Mesothelial cell of epicardium (in vitro differentiated cells): ENCODE measurements around the gene ECM1. TPM values are rescaled to one million over a fixed set of nuclear protein-coding genes. Genes with fewer than 3 reads are reported as not detected.

ENCODE experiments used
- DNase-seq, 2 experiments: peaks; one replicate each; pipeline ENCODE4 v3.0.0; 2021; ENCODE audit warnings: low spot score in 2 of 2; ENCODE audit not compliant: unreplicated experiment in 2 of 2
- H3K27ac Mint-ChIP-seq: 2 replicates; pipeline ENCODE4 v1.8.0; 2021; ENCODE audit warnings: mixed read lengths
- H3K27me3 Mint-ChIP-seq: 2 replicates; pipeline ENCODE4 v1.8.0; 2021; ENCODE audit warnings: low read depth, mixed read lengths
- H3K36me3 Mint-ChIP-seq: 2 replicates; pipeline ENCODE4 v1.8.0; 2021; ENCODE audit warnings: mixed read lengths
- H3K4me1 Mint-ChIP-seq: 2 replicates; pipeline ENCODE4 v1.8.0; 2021; ENCODE audit warnings: mixed read lengths
- H3K4me3 Mint-ChIP-seq: 2 replicates; pipeline ENCODE4 v1.8.0; 2021; ENCODE audit warnings: mild to moderate bottlenecking, moderate library complexity, mixed read lengths
- H3K9me3 Mint-ChIP-seq: 2 replicates; pipeline ENCODE4 v1.8.0; 2021; ENCODE audit warnings: mixed read lengths
- CTCF ChIP-seq: fragments of 200-600 bp; sonication (generic); IDR thresholded peaks from one replicate; pipeline ENCODE4 v1.5.0; 2021; ENCODE audit warnings: antibody characterized with exemption; ENCODE audit not compliant: unreplicated experiment
- total RNA-seq: library from RNA; stranded (reverse); gene quantifications from 3 replicates; pipeline ENCODE4 v1.2.1, GENCODE V29; 2021

The ECM1 gene
- total RNA-seq, 1 donor from 2014 or later: 5.0 TPM

- Mint-ChIP-seq H3K27ac (no peak overlapping the region), H3K36me3 (no peaks in the 10 kb centered on the region), H3K27me3 (peaks cover 3% of the 10 kb centered on the region), H3K4me1 (peaks cover 24% of the 10 kb centered on the region), H3K4me3 (no peak overlapping the region), H3K9me3 (no peaks in the 10 kb centered on the region)
- no peak for DNase-seq
- no peak for TF ChIP-seq CTCF
Measured at GRCh38 chr1:150545486-150546032, 37.6 kb downstream of the ECM1 start.

DNA sequence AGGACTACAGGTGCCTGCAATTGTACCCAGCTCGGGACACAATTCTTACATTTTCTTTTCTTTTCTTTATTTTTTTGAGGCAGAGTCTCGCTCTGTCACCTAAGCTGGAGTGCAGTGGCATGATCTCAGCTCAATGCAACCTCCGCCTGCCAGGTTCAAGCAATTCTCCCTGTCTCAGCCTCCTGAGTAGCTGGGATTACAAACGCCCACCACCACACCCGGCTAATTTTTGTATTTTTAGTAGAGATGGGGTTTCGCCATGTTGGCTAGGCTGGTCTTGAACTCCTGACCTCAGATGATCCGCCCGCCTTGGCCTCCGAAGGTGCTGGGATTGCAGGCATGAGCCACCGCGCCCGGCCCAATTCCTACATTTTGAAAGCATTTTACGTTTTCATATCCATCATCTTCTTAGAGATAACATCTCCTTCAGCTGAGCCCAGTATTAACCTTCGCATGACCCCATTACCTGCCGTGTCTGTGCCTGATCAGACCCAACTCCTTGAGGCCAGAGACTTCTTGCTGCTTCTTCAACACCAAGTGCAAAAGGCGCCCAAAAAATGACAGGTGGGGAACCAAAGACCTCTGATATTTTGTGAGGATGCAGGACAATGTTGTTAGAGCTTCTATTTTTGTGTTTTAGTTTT lies 38.5 kb downstream of the ECM1 start:
- H3K9me3 Mint-ChIP-seq: no peaks in the 10 kb centered on the region
- no peak for DNase-seq
- no peak for TF ChIP-seq CTCF
- no peak overlapping the region for H3K4me3 Mint-ChIP-seq
- H3K36me3 Mint-ChIP-seq: no peaks in the 10 kb centered on the region
- peaks cover 30% of the 10 kb centered on the region for H3K4me1 Mint-ChIP-seq
- H3K27me3 Mint-ChIP-seq: peaks cover 3% of the 10 kb centered on the region
- H3K27ac Mint-ChIP-seq: peak overlapping the region; percentile 67

- H3K4me1 Mint-ChIP-seq: peaks cover 45% of the 10 kb centered on the region
- DNase-seq: no peak
- no peaks in the 10 kb centered on the region for H3K36me3 Mint-ChIP-seq
- no peak overlapping the region for H3K27ac Mint-ChIP-seq
- H3K4me3 Mint-ChIP-seq: peak overlapping the region; percentile 64
- no peak for TF ChIP-seq CTCF
- peaks cover 3% of the 10 kb centered on the region for H3K27me3 Mint-ChIP-seq
- no peaks in the 10 kb centered on the region for H3K9me3 Mint-ChIP-seq
Measured at GRCh38 chr1:150548324-150548631, 40.4 kb downstream of the ECM1 start.

- peak in 1 of 2 experiments; percentile 64 for DNase-seq
- H3K9me3 Mint-ChIP-seq: no peaks in the 10 kb centered on the region
- TF ChIP-seq CTCF: no peak
- H3K27ac Mint-ChIP-seq: peak within 1 kb of the TSS; percentile 88
- H3K27me3 Mint-ChIP-seq: peaks cover 3% of the 10 kb centered on the region
- H3K4me3 Mint-ChIP-seq: peak within 1 kb of the TSS; percentile 78
- peaks cover 45% of the 10 kb centered on the region for H3K4me1 Mint-ChIP-seq
- no peaks in the 10 kb centered on the region for H3K36me3 Mint-ChIP-seq
Measured at GRCh38 chr1:150548632-150549495, 41.0 kb downstream of the ECM1 start, which contains the start of gene ADAMTSL4. Gene ADAMTSL4, plus strand, starts transcription at chr1:150549408. Its CDS starts 2,881 bp downstream, at chr1:150552289.

- Mint-ChIP-seq H3K27ac (peak overlapping the region; percentile 88), H3K4me3 (peak overlapping the region; percentile 78), H3K27me3 (peaks cover 3% of the 10 kb centered on the region), H3K36me3 (no peaks in the 10 kb centered on the region), H3K9me3 (no peaks in the 10 kb centered on the region), H3K4me1 (peaks cover 45% of the 10 kb centered on the region)
- DNase-seq: no peak
- TF ChIP-seq CTCF: no peak
Measured at GRCh38 chr1:150549496-150550221, 41.8 kb downstream of the ECM1 start.
